ENCODE data around the gene REG4.

REG4 gene

DNA sequence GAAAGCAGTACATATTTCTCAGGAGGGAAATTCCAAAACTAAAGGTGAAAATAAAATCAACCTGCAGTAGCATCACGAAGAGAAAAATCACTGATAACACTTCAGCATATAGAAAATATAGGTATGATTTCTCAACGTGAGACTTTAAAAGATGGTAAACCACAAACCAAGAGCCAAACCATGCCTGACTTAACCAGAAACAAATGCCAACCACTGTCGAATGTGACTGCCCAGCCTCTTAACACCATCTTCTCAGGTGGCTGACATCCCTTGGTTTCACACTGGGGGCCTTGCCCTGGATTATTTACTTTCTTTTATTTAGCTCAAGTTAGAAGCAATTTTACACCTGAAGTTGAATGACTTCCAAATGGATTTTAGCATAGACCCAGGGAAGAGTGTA, 52.7 kb downstream of the REG4 start:
- TF ChIP-seq, protein P1, sequence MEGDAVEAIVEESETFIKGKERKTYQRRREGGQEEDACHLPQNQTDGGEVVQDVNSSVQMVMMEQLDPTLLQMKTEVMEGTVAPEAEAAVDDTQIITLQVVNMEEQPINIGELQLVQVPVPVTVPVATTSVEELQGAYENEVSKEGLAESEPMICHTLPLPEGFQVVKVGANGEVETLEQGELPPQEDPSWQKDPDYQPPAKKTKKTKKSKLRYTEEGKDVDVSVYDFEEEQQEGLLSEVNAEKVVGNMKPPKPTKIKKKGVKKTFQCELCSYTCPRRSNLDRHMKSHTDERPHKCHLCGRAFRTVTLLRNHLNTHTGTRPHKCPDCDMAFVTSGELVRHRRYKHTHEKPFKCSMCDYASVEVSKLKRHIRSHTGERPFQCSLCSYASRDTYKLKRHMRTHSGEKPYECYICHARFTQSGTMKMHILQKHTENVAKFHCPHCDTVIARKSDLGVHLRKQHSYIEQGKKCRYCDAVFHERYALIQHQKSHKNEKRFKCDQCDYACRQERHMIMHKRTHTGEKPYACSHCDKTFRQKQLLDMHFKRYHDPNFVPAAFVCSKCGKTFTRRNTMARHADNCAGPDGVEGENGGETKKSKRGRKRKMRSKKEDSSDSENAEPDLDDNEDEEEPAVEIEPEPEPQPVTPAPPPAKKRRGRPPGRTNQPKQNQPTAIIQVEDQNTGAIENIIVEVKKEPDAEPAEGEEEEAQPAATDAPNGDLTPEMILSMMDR (IDR thresholded peaks at IDR 0.05; ENCODE audit: insufficient read depth, missing control alignments), result no peak
- no peak for DNase-seq (ENCODE audit: insufficient read length, low spot score)
- no peak for FAIRE-seq

DNA sequence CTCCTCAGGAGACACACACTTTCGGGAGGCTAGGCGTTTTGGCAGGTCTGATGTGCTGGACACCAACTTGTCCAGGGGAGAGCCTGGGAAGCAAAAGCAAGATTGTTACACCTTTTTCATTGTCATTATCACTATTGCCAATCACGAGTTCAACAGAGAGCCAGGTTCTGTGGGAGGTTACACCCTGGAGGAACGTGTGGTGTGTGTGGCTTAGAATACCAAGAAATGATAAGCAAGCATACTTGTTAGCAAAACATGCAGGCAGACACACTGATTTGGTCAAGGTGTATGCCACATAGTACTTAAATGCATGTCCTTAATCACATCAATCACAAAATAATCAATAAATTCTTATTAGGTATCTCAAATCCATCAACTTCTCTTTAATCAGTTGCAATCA, 58.7 kb downstream of the REG4 start:
- DNase-seq (ENCODE audit: insufficient read length, low spot score) (no peak), FAIRE-seq (no peak)
- TF ChIP-seq, protein P1 (IDR thresholded peaks at IDR 0.05; ENCODE audit: insufficient read depth, missing control alignments), result no peak

DNA sequence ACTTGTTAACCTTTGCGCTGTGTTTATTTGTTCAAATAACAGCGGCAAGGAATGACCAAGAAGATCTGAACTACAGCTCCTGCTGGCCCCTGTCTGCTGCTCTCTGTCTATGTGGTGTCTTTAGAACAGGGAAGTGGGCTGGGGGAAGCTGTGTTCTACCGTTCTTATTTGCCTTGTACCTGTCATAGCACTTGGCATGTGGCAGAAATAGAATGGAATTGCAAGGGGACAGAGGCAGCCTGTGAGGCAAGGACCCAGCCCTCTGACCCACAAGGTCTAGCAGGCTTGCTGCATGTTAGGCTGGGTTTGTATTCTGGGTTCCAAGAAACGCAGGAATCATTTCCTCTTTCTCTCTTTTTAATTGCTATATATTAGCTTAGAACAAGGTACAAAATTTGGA, 63.2 kb downstream of the REG4 start:
- DNase-seq (ENCODE audit: insufficient read length, low spot score) (no peak), FAIRE-seq (no peak)
- TF ChIP-seq, protein P1 (IDR thresholded peaks at IDR 0.05; ENCODE audit: insufficient read depth, missing control alignments), result no peak

DNA sequence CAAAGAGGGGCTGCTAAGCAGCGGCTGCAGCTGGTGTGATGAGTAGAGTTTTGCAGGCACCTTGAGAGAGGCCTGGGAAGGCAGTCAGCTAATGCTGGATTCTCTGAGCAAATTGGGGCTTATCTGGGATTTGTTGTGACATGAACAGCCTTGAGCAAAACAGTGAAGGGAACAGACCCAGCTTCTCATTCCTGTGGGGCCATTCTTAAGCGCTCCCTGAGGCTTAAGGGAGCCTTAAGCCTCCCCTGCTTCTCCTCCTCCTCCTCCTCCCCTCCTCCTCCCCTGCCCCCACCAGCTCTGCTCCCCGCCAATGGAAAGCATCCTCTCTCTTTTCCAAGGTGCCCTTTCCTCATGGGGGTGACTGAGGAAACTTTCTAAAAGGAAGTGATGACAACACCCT, 63.8 kb downstream of the REG4 start:
- DNase-seq (ENCODE audit: insufficient read length, low spot score), result peak; percentile 48
- FAIRE-seq, result no peak

DNA sequence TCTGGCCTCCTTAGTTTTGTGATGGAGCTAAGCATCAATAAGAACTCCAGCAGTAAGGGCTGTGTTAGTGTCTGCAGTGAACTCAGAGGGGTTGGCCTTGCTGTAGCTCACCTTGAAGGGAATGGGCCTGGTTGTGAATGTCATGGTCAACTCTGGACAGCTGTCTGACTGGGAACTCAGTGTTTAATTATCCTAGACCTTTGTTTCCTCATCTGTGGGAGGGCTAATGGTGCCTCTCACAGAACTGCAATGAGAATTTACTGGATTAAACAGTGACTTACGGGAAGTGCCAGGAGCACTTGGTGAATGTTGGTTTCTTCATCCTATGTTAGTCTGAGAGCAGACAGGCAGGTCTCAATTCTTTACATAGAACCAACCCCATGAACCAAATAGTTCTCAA, 66.2 kb downstream of the REG4 start:
- DNase-seq (ENCODE audit: insufficient read length, low spot score) (no peak), FAIRE-seq (no peak)
- TF ChIP-seq, protein P1 (IDR thresholded peaks at IDR 0.05; ENCODE audit: insufficient read depth, missing control alignments), result no peak

More for the DNA sequence above, 63.8 kb downstream of the REG4 start:
- TF ChIP-seq, protein P1 (IDR thresholded peaks at IDR 0.05; ENCODE audit: insufficient read depth, missing control alignments), result no peak

DNA sequence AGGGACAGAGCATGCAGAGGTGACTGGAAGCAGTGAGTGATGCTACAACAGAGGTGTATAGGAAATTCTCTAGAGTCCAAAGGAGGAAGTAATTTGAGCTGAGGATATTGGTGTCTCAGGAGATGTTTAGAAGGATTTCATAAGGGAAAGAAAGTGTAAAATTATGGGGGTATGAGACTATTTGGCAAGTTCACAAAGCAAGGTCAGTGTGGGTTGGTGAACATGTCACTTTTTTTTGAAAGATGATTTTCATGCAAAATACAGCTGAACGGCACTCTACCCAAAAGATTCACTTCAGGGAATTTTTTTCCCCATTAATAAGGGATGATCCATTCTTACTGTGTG, 66.7 kb downstream of the REG4 start:
- FAIRE-seq, result no peak
- TF ChIP-seq, protein P1 (IDR thresholded peaks at IDR 0.05; ENCODE audit: insufficient read depth, missing control alignments), result no peak
- no peak for DNase-seq (ENCODE audit: insufficient read length, low spot score)

All from D721Med (cell line).